WI38 (cell line): ENCODE results near the gene BEND5.

ENCODE experiments used
- H3K4me3 ChIP-seq: 2 replicates; pipeline ENCODE4 v1.5.1; 2011; ENCODE audit warnings: low read depth, mild to moderate bottlenecking, control low read depth, low read length
- CTCF ChIP-seq: IDR thresholded peaks from 2 replicates; pipeline ENCODE4 v1.5.1; 2012; ENCODE audit warnings: low read depth, mild to moderate bottlenecking, control low read depth, low read length

Gene BEND5

GRCh38 chr1:48785869-48786268 is 9.2 kb upstream of the BEND5 start:
- no peak overlapping the region for H3K4me3 ChIP-seq
- TF ChIP-seq CTCF, result no peak

GRCh38 chr1:48784301-48784700 is 7.6 kb upstream of the BEND5 start:
- H3K4me3 ChIP-seq, result no peak overlapping the region
- TF ChIP-seq CTCF, result no peak

- no peak for TF ChIP-seq CTCF
- H3K4me3 ChIP-seq, result no peak overlapping the region
Measured at GRCh38 chr1:48777219-48777895, 666 bp upstream of the BEND5 start.

GRCh38 chr1:48775831-48776392 is 779 bp downstream of the BEND5 start:
- no peak overlapping the region for H3K4me3 ChIP-seq
- TF ChIP-seq CTCF, result no peak

- TF ChIP-seq CTCF, result no peak
- H3K4me3 ChIP-seq, result no peak overlapping the region
Measured at GRCh38 chr1:48773133-48773532, 3.6 kb downstream of the BEND5 start.

- no peak for TF ChIP-seq CTCF
- H3K4me3 ChIP-seq, result no peak overlapping the region
Measured at GRCh38 chr1:48772211-48772610, 4.5 kb downstream of the BEND5 start.

GRCh38 chr1:48771561-48771960 is 5.1 kb downstream of the BEND5 start:
- TF ChIP-seq CTCF, result no peak
- no peak overlapping the region for H3K4me3 ChIP-seq
